Smooth muscle cell of the brain vasculature (primary cell): Measurements from ENCODE around the gene CYP4F2.
"Not testable (repeated sequence)": the region's sequence is repeated elsewhere in the genome, so short reads cannot be mapped to it uniquely, and the experiment has no call there.

Experiments
- DNase-seq: peaks from one replicate; pipeline ENCODE4 v3.0.0-alpha.2; 2012; ENCODE audit warnings: low read depth, low spot score

The CYP4F2 gene

DNA sequence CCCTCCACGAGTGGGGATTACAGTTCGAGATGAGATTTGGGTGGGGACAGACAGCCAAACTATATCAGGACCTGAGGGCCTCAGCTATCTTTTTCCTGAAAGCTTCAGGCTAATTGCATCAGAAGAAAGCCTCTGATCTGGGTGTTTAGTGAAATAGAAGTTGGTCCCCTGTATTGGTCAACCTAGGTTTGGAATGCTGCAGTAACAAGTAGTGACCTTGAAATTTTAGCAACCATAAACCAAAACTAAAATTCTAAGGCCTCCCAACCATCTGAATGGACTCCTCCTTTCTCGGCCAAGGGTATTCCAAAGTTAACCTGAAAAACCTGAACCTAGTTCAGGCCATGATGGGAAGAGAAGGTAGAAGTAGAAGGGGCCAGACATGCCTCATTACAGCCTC lies 47.5 kb downstream of the CYP4F2 start:
- no peak for DNase-seq

DNA sequence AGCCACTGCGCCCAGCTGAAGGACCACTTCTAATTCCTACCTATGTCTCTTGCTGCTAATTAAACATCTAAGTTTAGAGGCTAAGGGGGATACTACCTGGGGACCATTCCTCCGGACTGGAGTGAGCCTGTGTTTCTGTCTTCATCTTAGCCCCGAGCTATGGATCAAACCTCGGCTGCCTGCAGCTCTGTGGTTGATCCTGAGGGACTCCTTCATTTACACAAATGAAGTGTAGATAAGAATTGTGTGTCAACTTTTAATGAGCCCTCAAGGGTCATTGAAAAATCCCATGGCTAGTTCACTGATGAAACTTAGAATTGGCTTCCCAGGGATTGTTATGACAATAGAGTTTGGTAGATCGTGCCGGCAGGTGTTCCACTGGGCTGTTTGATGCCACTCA lies 51.0 kb downstream of the CYP4F2 start:
- no peak for DNase-seq

DNA sequence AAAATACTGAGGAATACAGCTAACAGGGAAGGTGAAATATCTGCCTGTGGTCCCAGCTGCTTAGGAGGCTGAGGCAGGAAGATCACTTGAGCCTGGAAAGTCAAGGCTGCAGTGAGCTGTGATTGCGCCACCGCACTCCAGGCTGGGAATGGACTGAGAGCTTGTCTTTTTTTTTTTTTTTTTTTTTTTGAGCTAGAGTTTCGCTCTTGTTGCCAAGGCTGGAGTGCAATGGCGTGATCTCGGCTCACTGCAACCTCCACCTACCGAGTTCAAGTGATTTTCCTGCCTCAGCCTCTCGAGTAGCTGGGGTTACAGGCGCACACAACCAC lies 54.0 kb downstream of the CYP4F2 start:
- DNase-seq, result not testable (repeated sequence)

DNA sequence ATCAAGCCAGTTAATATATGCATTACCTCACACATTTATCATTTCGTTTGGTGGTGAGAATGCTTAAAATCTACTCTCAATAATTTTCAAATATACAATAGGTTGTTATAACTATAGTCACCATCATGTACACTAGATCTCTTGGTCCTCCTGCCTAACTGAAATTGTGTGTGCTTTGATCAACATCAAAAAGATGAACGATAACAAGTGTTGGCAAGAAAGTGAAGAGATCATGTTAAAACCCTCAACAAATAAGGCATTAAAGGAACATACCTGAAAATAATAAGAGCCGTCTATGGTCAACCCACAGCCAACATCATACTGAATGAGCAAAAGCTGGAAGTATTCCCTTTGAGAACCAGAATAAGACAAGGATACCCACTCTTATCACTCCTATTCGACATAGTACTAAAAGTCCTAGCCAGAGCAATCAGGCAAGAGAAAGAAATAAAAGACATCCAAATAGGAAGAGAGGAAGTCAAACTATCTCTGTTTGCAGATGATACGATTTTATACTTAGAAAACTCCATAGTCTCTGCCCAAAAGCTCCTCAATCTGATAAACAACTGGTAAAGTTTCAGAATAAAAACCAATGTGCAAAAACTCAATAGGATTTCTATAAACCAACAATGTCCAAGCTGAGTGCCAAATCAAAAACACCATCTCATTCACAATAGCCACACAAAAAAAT lies 54.5 kb downstream of the CYP4F2 start:
- no peak for DNase-seq

DNA sequence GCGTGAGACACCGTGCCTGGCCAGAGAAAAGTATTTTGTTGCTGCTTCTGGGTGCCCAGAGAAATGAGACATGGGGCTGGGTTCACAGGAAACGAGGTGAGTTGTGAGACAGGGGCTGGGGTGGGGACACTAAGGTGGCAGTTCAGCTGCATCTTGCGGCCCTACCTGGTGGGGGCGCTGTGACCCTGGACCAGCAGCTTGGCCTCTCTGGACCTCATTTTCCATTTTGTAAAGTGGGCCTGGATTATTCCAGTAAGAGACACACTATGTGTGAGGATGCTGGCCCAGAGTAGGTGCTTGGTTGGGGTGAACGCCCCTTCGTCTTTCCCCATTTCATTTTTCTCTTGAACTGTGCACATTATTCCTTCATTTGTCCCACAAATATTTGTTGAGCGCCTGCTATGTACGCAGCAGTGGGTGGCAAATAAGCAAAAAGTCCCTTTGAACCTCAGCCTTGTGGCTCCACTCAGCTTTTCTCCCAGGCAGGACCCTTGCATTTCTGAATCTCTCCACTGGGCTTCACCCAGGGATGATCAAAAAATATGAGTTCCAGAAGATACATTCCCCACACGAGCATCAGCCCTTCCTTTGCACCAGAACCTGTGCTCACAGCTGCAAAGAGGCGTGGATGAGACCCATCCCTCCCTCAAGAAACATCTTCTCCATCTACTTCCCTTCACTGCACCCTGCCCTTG lies 55.9 kb downstream of the CYP4F2 start:
- no peak for DNase-seq

DNA sequence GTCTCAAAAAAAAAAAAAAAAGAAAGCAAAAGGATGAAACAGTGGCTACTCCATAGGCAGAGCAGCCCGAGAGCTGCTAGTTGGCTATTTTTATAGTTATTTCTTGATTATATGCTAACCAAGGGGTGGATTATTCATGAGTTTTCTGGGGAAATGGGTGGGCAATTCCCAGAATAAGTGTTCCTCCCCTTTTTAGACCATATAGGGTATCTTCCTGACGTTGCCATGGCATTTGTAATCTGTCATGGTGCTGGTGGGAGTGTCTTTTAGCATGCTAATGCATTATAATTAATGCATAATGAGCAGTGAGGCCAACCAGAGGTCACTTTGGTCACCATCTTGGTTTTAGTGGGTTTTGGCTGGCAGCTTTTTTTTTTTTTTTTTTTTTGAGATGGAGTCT lies 57.0 kb downstream of the CYP4F2 start:
- DNase-seq, result no peak

DNA sequence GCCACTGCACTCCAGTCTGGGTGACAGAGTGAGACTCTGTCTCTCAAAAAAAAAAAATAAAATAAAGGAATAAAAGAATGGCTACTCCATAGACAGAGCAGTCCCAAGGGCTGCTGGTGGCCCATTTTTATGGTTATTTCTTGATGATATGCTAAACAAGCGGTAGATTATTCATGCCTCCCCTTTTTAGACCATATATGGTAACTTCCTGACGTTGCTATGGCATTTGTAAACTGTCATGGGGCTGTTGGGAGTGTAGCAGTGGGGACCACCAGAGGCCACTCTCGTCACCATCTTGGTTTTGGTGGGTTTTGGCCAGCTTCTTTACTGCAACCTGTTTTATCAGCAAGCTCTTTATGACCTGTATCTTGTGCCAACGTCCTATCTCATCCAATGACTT lies 58.0 kb downstream of the CYP4F2 start:
- DNase-seq, result not testable (repeated sequence)

DNA sequence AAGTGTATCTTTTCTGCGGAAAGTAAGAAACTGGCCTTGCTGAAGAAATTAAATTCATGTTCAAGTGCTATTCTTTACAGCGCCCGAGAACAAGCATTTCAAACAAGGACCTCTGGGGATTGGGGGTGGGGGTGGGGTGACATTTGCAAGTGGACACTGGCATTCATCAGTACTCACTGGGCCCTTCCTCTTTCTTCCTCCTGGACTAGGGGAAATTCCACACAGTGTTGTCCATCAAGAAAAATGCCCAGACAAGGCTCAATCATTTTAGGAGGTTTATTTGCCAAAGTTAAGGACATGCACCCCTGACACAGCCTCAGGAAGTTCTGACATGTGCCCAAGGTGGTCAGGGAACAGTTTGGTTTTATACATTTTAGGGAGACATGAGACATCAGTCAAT lies 59.5 kb downstream of the CYP4F2 start:
- no peak for DNase-seq

DNA sequence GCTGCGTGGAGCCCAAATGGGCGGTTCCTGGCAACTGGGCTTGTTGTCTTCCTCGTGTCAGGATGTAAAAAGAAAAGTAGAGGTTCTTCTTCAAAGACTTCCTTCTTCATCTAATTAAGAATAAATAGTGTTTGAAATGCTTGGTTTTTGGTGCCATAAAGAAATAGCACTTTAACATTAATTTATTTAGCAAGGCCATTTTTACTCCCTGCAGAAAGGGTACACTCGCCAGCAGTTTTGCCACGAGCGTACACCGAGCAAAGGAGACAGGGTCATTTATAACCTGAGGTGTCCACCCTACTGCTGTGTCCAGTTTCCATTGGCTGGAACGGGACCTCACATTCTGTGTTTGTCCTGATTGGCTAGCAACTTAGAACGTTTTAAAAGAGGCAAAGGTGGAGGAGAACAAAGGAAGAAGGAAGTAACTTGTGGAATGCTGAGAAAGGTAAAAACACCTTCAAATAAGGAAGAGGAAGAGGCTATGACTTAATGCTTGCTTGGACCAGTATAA lies 60.6 kb downstream of the CYP4F2 start:
- DNase-seq, result no peak

DNA sequence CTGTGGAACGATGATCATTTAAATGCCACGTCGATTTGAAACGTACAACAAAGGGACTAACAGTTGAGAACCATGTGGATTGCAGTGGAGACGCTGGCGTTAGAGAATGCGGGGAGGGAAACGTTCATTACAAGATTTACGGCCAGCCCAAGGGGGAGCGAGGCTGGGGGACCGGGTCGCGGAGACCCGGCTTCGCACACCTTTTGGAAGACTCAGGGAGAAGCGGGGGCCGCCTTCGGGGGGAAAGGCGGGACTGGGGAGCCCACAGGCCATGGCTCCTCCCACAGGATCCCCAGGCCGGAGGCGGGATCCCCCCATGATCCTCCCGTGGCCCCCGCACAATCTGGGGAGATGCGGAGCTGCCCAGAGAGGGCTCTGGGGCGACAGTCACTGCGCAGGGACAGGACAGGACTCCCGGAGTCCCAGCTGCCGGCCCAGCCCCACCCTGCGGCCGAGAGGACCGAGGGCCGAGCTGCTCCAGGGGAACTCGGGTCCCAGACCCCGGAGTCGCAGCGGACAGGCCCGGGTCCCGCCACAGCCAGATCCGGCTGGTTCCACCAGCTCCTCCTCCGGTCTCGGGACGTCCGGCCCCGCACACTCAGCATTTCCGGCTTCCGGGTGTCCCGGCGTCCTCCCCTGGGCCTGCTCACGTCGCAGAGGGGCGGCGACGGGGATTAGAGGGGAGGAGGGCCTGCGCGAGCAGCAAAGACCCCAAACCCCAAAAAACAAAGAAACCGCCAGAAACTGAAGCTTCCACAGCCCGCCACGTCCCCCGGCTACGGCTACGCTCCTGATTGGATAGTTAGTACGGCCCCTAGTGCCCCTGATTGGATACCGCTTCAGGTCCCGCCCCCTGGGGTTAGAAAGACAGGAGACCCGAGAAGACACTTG lies 61.3 kb downstream of the CYP4F2 start:
- peak; percentile 76 for DNase-seq

DNA sequence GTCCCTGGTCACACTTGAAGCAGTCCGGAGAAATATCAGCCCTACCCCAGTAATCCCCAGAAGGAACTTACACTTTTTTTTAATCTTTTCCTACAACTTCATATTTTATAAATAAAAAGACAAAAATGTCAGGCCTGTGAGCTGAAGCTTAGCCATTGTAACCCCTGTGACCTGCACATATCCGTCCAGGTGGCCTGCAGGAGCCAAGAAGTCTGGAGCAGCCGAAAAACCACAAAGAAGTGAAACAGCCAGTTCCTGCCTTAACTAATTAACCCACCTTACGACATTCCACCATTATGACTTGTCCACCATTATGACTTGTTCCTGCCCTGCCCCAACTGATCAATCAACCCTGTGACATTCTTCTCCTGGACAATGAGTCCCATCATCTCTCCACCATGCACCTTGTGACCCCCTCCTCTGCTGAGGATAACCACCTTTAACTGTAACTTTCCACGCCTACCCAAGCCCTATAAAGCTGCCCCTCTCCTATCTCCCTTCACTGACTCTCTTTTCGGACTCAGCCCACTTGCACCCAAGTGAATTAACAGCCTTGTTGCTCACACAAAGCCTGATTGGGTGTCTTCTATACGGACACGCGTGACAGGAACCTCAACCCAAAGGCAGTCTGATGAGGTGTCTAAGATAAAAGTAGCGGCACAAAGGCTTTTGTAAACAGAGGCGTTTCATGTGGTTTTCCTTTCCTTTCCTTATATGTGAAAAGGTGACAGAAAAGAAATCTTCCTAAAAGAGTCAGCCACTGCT lies 62.1 kb downstream of the CYP4F2 start:
- not testable (repeated sequence) for DNase-seq

DNA sequence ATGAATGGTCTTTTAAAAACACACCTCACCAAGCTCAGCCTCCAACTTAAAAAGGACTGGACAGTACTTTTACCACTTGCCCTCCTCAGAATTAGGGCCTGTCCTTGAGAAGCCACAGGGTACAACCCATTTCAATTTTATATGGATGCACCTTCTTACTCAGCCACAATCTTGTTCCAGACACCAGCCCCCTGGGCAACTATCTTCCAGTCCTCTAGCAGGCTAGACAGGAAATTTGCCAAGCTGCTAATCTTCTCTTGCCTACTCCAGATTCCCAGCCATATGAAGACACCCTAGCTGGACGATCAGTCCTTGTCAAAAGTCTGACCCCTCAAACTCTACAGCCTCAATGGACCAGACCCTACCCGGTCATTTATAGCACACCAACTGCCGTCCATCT lies 63.6 kb downstream of the CYP4F2 start:
- DNase-seq, result not testable (repeated sequence)

DNA sequence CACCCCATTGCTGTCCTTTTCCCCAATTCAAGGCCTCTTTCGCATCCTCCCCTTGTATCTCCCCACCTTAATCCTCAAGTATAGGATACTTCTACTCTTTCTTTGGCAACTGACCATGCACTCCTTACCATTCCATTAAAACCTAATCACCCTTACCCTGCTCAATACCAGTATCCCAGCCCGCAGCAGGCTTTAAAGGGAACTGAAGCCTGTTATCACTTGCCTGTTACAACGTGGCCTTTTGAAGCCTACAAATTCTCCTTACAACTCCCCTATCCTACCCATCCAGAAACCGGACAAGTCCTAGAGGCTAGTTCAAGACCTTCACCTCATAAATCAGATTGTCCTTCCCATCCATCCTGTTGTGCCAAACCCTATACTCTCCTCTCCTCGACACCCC lies 66.2 kb downstream of the CYP4F2 start:
- DNase-seq, result no peak

DNA sequence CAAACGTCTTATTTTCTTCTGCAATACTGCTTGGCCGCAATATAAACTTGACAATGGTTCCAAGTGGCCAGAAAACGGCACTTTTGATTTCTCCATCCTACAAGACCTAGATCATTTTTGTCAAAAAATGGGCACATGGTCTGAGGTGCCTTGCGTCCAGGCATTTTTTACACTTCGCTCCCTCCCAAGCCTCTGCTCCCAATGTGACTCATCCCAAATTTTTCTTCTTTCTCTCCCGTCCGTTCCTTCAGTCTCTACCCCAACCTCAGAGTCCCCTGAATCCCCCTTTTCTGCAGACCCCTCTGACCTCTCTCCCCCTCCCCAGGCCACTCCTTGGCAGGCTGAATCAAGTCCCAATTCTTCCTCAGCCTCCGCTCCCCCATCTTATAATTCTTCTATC lies 68.1 kb downstream of the CYP4F2 start:
- no peak for DNase-seq

DNA sequence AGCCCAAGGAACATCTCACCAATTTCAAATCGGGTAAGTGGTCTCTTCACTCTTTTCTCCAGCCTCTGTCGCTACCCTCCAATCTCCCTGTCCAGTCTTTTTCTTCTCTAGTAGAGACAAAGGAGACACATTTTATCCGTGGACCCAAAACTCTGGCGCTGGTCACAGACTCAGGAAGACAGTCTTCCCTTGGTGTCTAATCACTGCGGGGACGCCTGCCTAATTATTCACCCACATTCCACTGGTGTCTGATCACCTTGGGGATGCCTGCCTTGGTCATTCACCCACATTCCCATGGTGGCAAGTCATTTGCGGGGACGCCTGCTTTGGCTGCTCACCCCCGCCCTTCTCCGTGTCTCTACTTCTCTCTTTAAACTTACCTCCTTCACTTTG lies 68.6 kb downstream of the CYP4F2 start:
- DNase-seq, result no peak

DNA sequence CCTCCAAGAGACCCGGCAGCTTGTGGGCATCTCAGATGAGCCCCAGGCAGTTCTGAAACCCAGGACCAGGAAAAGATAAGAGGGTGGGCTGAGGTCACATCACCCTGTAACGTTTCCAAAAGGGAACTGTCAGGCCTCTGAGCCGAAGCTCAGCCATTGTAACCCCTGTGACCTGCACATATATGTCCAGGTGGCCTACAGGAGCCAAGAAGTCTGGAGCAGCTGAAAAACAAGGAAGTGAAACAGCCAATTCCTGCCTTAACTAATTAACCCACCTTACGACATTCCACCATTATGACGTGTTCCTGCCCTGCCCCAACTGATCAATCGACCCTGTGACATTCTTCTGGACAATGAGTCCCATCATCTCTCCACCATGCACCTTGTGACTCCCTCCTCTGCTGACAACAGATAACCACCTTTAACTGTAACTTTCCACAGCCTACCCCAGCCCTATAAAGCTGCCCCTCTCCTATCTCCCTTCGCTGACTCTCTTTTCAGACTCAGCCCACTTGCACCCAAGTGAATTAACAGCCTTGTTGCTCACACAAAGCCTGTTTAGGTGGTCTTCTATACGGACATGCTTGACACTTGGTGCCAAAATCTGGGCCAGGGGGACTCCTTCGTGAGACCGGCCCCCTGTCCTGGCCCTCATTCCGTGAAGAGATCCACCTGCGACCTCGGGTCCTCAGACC lies 69.1 kb downstream of the CYP4F2 start:
- DNase-seq, result not testable (repeated sequence)

DNA sequence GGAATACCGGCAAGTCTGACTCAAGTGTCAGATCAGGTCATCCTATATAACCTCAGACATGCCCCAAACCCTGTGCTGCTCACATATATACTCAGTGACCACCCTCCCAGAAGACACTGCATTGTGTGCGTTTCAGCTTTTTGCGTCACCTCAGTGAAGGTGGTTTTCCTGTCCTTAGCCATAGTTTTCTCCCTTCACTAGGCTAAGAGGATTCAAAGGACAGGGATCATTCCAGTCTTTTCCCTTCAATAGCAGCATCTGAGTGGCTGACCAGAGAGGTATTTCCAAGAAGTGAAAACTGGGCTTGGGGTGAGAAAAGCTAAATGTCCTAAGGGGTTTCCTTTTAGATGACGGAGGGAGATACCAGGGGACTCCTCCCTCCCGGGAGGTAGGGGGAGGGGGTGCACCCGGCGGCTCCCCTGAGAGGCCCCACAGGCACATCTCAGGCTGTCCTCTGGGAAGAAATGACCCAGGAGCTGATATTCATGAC lies 69.7 kb downstream of the CYP4F2 start:
- no peak for DNase-seq
